Stimulated activated CD4-positive, alpha-beta T cell treated with anti-CD3 and anti-CD28 coated beads, Interleukin-1b, Interleukin-23, amount 100 ng/mL, for 1 hour (primary cell): ENCODE results near the gene SLK.

Experiments used
- DNase-seq, 2 donors: peaks; one replicate each; pipeline ENCODE4 v3.0.0-alpha.2; 2020; ENCODE audit warnings: low read depth in 2 of 2

SLK gene

GRCh38 chr10:103990121-103990520 lies 23.2 kb downstream of the SLK start:
- DNase-seq: no peak

GRCh38 chr10:103990531-103990930 lies 23.6 kb downstream of the SLK start:
- no peak for DNase-seq

DNA sequence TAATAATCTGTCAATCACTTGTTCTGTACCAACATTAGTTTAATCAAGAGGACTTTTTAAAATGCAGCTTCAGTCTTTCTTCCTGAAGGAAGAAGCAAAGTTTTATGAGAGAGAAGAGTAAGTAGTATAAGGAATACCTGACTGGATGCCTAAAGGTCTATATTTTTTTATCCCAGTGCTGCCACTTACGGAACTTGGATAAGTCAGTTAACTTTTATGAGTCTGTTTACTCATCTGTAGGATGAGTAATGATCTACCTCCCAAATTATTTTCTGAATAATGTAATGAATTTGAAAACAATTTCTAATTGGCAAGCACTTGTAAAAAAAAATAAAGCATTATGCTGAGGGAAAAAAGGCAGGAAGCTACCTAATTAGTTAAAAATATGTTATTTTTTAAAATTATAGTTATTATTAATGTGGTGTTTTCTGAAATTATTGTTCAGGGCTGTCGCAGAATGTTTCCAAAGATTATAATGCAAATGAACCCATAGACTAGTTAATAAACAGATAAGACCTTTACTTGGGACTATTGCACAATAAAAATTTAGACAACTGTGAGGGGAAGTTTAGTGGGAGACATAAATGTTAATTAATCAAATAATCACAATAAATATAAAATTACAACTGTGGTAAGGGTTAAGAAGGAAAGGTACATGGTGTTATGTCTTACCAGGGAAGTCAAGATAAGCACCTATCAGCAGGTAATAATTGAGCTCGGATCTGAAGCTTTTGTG lies 24.6 kb downstream of the SLK start:
- DNase-seq: no peak

DNA sequence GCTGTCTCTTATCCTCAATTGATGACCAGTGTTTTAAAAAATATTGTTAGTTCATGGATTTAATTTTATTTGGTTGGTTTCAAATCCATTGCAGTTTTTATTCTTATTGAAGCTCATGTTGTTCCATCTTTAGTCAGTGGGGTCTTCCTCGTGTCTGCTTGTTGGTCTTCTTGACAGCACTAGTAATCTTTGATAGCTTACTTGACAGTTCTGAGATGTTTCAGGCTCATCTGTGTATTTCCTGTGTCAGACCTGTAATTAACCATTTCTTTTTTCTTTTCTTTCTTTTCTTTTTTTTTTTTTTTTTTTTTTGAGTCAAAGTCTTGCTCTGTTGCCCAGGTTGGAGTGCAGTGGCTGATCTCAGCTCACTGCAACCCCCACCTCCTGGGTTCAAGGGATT lies 28.2 kb downstream of the SLK start:
- no peak for DNase-seq

DNA sequence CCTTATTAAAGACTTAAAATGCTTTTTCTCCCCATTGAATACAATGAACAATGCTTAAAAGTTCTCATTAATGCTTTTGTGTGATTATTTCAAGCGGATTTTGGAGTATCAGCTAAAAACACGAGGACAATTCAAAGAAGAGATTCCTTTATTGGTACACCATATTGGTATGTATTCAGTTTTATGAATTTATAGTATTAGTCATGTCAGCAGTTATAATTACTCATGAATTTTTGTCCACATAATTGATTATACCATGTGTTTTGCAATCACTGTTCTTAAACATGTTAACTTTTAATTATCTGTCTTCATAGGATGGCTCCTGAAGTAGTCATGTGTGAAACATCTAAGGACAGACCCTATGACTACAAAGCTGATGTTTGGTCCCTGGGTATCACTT lies 31.9 kb downstream of the SLK start:
- DNase-seq: no peak

- no peak for DNase-seq
These were observed 36.0 kb downstream of the SLK start for GRCh38 chr10:104002911-104003310.

GRCh38 chr10:104005172-104005863 lies 38.4 kb downstream of the SLK start:
- no peak for DNase-seq

- no peak for DNase-seq
These were observed 45.0 kb downstream of the SLK start for GRCh38 chr10:104011904-104012303.

DNA sequence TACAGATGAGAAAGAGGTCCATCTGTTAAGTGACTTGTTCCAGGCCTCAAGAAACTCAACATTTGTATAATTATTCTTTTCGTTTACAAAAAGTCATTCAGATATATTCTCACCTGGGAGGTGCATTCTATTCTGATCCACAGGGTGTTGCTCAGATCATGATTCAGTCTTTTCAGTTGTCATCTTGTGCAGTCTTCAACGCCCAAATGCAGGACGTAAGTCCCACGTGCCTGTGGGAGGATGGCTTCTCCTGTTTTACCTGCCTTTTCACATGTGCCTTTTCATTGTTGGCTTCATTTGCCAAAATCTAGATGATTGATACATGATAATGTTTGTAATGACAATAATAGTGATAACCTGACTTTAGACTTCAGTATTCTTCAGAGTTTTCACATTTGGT lies 46.5 kb downstream of the SLK start:
- no peak for DNase-seq

DNA sequence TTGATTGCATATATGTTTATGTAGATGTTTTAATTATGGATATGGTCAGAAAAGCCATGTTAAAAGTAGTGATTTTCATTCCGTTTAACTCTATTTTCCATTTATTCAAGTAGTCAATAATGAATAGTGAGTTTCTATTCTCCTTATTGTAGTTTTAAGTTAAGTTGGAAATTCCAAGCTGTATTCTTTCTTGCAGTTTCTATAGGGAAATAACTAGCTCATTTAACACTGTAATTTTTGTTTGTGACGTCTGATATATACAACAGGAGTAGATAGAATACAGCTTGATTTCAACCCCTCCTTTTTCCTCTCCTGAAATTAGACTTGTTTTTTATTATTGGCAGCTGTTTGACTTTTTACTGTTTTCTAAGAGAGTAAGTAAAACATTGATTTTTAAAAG lies 47.2 kb downstream of the SLK start:
- DNase-seq: no peak

- no peak for DNase-seq
These were observed 49.7 kb downstream of the SLK start for GRCh38 chr10:104016661-104017060.

DNA sequence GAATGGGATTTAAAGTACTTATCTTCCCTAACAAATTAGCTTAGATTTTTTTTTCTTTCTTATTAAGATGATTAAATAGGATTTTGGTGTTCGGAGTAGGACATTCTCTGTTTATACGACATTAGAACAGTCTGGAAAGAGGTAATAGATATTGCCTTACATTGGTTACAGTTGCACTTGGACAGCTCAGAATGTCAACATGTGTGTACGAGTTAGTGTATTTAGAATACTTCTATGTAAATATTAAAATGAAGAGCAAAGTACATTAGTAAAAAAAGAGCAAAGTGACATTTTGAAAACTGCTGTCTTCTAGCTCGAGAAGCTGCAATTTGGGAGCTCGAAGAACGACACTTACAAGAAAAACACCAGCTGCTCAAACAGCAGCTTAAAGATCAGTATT lies 51.5 kb downstream of the SLK start:
- no peak for DNase-seq

DNA sequence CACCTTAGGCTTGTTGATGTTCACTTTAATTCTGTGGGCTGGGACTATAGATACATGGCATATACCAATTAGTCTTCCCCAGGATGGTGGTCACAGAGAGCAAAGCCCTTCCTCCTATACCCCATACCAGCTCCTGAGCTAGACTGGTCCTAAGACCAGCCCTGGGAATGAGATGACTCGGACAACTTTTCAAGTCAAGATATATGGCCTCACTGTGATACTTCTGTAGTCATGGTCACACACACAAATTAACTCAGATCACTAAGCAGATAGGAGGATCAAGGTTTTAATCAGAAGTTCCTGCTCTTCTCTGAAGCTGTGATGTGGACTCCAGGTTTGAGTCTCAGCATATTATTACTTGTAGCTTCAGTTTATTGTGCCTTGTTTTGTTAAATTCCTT lies 53.1 kb downstream of the SLK start:
- no peak for DNase-seq

- no peak for DNase-seq
These were observed 54.3 kb downstream of the SLK start for GRCh38 chr10:104021246-104021645.

- no peak for DNase-seq
These were observed 55.1 kb downstream of the SLK start for GRCh38 chr10:104022026-104022425.

- DNase-seq: no peak
These were observed 58.6 kb downstream of the SLK start for GRCh38 chr10:104025524-104025923.

- DNase-seq: no peak
These were observed 59.8 kb downstream of the SLK start for GRCh38 chr10:104026762-104027161.

DNA sequence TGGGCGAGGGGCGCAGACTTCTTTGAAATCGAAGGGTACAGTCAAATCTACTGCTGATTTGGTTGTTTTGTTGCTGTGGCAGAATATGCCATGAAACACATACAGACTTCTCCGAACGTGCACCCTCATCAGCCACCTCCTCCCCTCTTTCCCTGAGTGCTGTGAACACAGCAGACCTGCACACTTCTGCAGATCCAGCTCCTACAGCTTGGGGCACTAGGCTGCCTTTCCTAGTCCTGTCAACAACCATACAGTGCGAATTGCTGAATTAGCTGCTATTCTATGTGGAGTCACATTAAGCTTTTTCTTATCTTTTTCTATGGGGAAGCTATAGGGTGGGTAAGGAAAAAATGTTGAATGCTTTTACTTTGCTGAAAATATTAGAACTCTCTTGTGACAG lies 61.2 kb downstream of the SLK start:
- DNase-seq: no peak

DNA sequence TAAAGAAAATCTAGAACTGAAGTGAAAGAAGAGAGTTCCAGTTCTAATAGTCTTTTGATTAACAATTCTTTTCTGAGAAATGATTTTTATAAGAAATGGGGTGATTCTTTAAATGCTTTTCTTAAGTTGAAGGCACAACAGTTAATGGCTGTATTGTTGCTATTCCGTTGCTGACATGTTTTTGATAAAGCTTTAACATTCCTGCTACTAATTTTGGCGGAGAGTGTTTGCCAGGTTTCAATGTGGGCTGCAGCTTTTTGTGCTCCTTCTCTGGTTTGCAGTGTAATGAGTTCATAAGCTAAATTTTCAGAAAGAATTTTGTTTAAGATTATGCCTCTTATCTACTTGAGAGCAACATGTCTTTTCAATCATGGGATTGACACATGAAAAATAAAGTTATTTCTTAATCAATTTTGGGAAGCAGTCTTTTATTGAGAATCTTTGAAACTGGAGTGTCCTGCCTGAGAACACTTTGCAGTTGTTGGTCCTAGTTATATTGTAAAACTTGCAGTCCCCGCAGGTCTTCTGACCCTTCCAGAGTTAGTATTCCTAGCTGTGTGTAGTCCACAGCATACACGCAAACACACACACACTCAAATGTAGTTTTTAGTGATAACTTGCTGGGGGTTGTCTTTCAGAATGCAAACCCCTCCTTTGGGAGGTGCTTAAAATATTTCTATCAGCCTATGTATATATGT lies 62.0 kb downstream of the SLK start:
- no peak for DNase-seq

DNA sequence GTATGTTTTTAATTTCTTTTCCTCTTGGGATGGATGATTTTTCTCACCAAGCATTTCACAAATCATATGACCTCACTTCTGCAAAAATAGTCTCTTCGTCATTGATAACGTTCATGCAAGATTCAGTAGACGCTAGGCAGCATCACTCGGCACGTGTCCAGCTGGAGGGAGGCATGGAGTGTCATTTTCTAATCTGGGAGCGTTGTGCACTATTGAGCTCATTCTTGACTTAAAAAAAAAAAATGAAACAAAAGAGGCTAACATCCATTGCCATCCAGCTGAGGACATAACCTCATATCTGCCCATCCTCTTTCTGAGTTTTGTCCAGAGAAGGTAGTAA lies 62.6 kb downstream of the SLK start:
- no peak for DNase-seq

DNA sequence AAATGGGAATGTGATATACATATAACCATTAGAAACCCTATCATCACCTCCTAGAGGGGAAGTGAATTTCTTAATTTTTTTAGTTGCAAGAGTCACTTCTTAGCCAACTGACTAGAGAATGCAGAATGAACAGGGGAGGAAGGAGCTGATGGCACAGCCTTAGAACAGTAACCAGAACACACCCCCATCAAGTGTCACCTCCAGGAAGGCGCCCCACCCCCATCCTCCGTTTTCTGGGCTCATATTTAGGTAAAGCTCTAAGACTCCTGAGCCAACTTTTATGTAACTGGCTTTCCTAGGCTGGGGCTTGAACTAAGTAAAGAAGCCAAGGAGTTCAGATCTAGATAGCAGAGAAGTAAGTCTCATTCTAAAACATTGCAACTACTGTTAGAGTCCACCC lies 64.7 kb downstream of the SLK start:
- no peak for DNase-seq

DNA sequence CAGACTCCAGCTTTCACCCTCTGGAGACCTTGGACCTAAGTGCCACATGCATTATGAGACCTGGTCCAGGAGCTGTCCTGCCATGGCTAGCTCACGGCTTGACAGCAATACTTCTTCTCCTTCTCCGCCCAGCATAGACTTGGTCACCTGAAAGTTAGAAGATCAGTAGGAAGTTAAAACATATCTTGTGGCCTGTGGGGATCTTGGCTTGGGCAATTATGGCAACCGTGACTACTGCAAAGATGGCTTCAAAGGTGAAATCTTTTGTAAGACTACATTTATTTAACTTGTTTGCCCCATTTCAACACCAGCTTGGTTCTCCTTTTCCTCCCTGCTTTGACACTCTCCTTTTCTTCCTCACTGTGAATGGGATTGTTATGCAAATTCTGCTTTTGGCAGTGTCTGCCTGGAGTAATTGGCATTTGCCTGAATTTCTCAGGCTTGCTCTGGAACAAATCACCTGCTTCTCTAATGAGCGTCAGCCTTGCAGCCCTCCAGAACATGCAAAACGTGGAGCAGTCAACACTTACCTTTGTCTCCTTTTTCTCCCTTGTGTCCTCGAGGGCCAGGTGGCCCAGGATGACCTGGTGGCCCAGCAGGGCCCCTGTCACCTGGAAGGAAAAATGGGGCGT lies 65.3 kb downstream of the SLK start:
- DNase-seq: no peak
